Aorta (tissue), 5 donors: ENCODE results near the gene STAG2. TPM values are rescaled to one million over a fixed set of nuclear protein-coding genes. Genes with fewer than 3 reads are reported as not detected.

Source experiments
- ATAC-seq: fragments of 200-7000 bp; cut with Tn5 transposase; one replicate; pipeline ENCODE4 v1.9.1; 2022; ENCODE audit warnings: moderate library complexity; ENCODE audit not compliant: low FRiP score
- DNase-seq, 2 donors: peaks; one replicate each; pipeline ENCODE4 v3.0.0-alpha.2; 2020
- H3K27ac ChIP-seq, 2 donors: one replicate each; pipeline ENCODE4 v1.5.1; 2013; ENCODE audit warnings: low read length in 2 of 2, mild to moderate bottlenecking in 2 of 2, moderate library complexity in 2 of 2, control low read depth in 1 of 2, inconsistent platforms in 1 of 2, low read depth in 1 of 2
- H3K27me3 ChIP-seq, 2 donors: one replicate each; pipeline ENCODE4 v1.6.1; 2013; ENCODE audit warnings: control low read depth in 1 of 2, low read length in 1 of 2, mild to moderate bottlenecking in 1 of 2, moderate library complexity in 1 of 2; ENCODE audit not compliant: insufficient read depth in 2 of 2, control insufficient read depth in 1 of 2
- H3K36me3 ChIP-seq, 2 donors: one replicate each; pipeline ENCODE4 v1.6.1; 2013; ENCODE audit warnings: control low read depth in 1 of 2, low read length in 1 of 2, mild to moderate bottlenecking in 1 of 2; ENCODE audit not compliant: insufficient read depth in 2 of 2, control insufficient read depth in 1 of 2
- H3K4me1 ChIP-seq, 2 donors: one replicate each; pipeline ENCODE4 v1.6.1; 2013; ENCODE audit warnings: low read length in 2 of 2, control low read depth in 1 of 2, mild to moderate bottlenecking in 1 of 2, moderate library complexity in 1 of 2; ENCODE audit not compliant: insufficient read depth in 2 of 2, control insufficient read depth in 1 of 2
- H3K4me3 ChIP-seq, 2 donors: one replicate each; pipeline ENCODE4 v1.5.1; 2013; ENCODE audit warnings: low read length in 2 of 2, control low read depth in 1 of 2, mild to moderate bottlenecking in 1 of 2
- H3K9me3 ChIP-seq: one replicate; pipeline ENCODE4 v1.6.1; 2013; ENCODE audit warnings: mild to moderate bottlenecking, low read length; ENCODE audit not compliant: control insufficient read depth
- WGBS, 2 donors: extraction: QIAGEN DNeasy Blood & Tissue Kit; methylation state at CpG; one replicate each; pipeline ENCODE4 v1.1.7; 2013; 5-methylcytosine and 5-hydroxymethylcytosine counted together
- intact Hi-C, 2 donors: fragments of 100-400 bp; cut with DNase I; formaldehyde crosslinking; loops; one replicate each; pipeline versions ENCODE4 v1.14.2 to v1.15.0; 2022
- polyA plus RNA-seq, 2 donors: library from polyadenylated mRNA; stranded (reverse); fragments of 200-250 nt; gene quantifications; one replicate each; pipeline ENCODE4 v1.2.3, GENCODE V29; 2013
- total RNA-seq, 2 donors: library from RNA; stranded (reverse); fragmentation: NEBNext Ultra II Directional; extraction: Animal tissue kit (Norgen Biotek cat#: 25700); gene quantifications; one replicate each; pipeline ENCODE4 v1.2.1, GENCODE V29; 2021
- donor health status: healthy with polysubstance abuse.
- donor health status: Bipolar disorder and iron deficiency.
- donor health status: DM: no; HTN: no; CAD: no.
- donor health status: DM: no; HTN: no; CAD: no.
- donor health status: DM: yes; HTN: yes; CAD: no.

STAG2 gene
- total and polyA plus RNA-seq, 4 donors = 22.2 to 78.7 (median 50.7) TPM

DNA sequence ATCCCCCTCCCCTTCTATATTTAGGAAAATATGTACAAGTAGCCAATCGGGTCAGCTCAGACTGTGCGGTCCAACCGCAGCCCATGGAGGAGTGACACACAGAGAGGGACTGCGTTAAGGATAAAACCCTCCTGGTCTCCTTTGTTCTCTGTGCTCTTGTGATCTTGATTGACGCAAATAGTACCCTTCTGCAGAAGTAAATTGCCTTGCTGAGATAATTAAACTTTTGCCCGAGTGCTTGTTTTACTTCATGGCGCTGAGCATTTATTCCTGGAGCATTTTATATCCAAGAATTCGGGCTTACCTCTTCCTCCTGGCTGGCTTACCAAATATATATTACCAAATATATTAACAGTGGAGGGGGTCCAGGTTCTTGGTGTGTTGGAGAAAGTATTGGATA is 184.2 kb downstream of the STAG2 start:
- no peak overlapping the region for H3K4me3 ChIP-seq
- WGBS, 2 donors = 89 to 95% methylated on average over 8 of the region's 8 CpGs
- H3K4me1 ChIP-seq = no peaks in the 10 kb centered on the region
- DNase-seq (no peak), ATAC-seq (no peak)
- no peaks in the 10 kb centered on the region for H3K27me3 ChIP-seq
- H3K9me3 ChIP-seq = peaks cover 3% of the 10 kb centered on the region
- intact Hi-C loops = no loop called here
- H3K36me3 ChIP-seq = no peaks in the 10 kb centered on the region
- no peak overlapping the region for H3K27ac ChIP-seq

DNA sequence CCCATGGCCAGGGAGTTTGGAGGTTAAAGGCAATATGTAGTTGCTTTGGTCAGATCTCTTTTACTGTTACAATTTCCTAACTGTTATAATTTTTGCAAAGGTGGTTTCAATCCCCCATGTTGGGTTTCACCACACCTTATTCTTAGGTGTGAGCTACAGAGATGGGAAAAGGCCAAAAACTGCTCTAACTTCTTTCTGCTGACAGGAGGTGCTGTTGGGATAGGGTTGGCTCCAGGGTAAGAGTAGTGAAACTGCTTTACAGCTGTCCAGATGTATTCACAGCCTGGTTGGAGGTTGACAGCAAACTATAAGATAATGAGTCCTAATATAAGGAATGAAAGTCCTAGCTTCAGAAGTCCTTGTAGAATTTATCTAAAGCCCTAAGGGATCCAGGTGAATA is 189.7 kb downstream of the STAG2 start:
- Histone ChIP-seq H3K36me3 (no peaks in the 10 kb centered on the region), H3K4me1 (no peaks in the 10 kb centered on the region), H3K4me3 (no peak overlapping the region), H3K27ac (no peak overlapping the region), H3K27me3 (no peaks in the 10 kb centered on the region), H3K9me3 (peaks cover 2% of the 10 kb centered on the region)
- ATAC-seq (no peak), DNase-seq (no peak)
- intact Hi-C loops = no loop called here

Other genes with a start within 250 kb of the STAG2 start
- gene THOC2, start 228.7 kb upstream of the STAG2 start, total RNA-seq = 10 to 100 TPM; 69.8 to 90.7 TPM
- 10 to 100 TPM; 13.1 to 59.2 TPM for gene THOC2, start 228.7 kb upstream of the STAG2 start, polyA plus RNA-seq
- gene XIAP, start 101.7 kb upstream of the STAG2 start, total RNA-seq = 10 to 100 TPM; 50.4 to 50.7 TPM
- gene XIAP, start 101.7 kb upstream of the STAG2 start, polyA plus RNA-seq = 1 to 10 TPM; 4.9 to 7.5 TPM